NCI-H2196 treated with DMSO at 0.1 percent for 48 hours (cell line): ENCODE results near the gene HS2ST1.

Source experiments
- DNase-seq: peaks from one replicate; lab custom pipeline; 2025; ENCODE audit not compliant: unreplicated experiment; lab: John Stamatoyannopoulos, UW

HS2ST1 gene

DNA sequence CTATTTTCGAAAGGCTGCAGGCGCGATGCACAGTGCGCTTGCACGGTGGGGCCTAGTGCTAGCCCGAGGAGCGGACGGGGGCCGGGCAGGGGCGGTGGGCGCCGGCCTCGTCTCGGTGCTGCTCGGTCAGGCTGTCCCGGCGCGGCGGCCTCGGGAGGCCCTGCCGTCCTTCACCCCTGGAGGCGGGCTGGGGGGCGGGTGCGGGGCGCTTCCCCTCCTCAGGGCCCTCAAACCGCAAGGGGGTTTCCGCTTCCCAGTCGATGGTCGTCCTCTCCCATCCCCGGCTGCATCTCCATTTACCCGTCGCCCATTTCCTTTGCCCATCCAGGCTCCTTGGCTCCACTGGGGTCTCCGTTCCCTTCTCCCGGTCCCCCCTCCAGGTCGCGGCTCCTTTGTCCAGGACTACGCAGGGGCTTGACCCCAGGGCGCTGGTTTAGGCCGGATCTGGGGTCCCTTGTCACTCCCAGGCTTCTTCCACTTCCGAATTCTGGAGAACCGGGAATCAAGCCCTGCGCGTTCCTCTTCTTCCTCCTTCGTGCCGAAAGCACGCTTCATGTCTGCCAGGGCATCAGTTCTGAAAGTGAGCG lies 217.9 kb downstream of the HS2ST1 start:
- no peak for DNase-seq

DNA sequence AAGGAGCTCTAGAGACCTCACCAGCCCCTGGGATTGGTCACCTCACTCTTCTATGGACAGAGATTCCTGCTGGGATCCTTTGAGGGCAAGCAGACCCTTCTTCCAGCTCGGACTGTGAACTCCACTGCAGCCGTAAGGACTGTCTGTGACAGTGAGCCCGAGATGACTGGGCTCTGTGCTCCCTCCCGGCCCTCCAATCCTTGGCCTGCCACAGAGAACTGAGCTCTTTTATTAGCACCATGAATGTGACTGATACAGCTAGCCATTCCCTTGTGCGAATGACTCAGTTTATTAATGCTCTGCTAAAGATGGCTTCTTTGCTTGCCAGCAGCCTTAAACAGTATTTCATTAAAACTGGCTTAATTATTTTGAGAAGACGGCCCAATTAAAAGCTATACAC lies 219.6 kb downstream of the HS2ST1 start:
- DNase-seq, result no peak

DNA sequence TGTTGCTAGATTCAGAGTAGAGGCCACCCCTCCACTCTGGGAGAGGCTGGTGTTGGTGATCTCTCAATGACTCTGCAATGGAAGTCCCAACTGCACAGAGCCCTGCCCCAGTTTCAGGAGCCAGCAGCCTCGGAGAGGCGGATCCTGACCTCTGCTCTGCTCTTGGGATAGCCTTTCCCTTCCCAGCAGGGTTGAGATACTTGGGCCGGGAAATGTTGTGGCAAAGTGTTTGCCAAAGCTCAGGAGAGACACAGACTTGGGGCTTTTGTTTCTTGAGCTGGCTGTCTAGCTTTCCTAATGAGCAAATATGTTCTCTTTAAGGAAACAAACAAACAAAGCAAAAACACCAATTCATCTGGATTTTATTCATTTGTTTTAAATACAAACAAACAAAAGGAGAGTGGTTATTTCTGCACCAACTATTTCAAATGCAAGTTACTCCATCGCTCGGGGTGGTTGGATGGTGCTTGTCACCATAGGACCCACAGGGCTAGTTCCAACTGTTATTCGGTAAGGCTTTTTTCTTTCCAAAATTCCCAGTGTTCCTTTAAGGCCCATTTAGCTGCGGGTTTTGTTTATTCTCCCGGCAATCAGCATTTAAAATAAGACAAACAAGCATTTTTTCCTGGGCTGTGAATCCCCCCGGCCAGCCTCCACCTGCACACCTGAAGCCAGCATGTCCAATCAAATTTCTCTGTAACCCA lies 220.3 kb downstream of the HS2ST1 start:
- no peak for DNase-seq

DNA sequence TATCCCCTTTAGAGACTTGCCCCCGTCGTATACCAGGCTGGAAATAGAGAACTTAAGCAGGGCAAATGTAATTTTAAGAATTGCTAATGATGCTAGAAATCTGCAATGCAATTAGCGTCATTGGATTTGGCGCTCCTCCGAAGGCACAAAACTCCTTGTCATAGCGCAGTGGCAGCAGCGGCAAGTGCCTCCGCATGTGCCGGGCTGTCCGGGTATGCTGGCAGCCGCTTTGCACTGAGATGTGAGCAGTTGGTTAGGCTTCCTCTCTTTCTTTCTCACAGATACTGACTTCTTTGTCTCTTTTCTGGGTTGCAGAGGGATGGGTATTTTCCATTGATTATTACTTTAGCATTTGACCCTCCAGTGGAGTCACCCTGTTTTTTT lies 220.9 kb downstream of the HS2ST1 start:
- DNase-seq, result no peak

DNA sequence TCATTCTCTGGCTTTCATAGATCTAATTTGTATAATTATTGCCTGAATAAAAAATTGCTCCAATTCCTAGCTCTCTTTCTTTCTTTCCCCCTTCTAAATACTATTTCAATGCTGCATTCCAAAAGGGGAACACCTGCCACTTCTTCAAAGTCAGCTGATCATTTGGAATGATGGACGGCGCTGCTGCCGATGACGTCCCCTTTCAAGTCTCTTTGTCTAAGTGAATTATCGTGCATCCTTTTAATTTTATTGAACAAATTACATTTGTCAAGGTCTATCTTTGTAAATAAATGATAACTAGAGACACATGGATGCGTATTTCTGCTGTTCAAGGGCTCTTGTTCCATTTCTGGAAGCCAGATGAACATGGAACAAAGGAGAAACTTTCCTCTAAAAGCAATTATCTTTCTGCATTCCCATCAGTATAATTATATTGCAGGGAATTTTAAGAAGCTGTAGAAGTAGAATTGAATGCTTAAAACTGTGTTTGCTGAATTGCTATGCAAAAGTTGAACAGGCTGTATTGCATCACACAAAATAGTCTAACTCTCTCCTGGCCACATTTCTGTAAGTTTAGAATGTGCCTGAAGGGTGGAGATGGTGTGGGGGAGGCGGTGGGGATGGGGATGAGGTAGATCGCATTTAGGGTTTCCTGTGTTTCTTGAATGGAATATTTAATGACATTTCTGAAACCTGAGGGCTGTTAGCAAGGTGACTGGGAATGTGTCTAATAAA lies 222.3 kb downstream of the HS2ST1 start:
- no peak for DNase-seq

DNA sequence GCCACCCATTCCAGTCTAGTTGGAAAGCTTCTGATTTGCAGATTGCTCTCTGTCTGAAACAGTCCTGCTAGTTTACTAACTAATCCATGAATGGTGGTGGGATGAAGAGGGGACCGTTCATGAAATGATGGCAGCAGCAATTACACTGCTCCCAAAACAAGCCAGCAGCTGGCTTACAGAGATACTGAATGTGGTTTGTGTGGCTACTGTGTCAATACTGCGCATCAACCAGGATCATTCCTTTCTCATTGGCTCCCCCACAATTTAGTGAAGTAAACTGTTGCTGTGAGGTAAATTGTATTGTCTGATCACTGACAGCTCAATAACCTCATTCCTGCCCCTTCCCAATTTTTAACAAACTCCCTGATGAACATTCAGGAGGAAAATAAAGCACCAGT lies 222.9 kb downstream of the HS2ST1 start:
- no peak for DNase-seq

DNA sequence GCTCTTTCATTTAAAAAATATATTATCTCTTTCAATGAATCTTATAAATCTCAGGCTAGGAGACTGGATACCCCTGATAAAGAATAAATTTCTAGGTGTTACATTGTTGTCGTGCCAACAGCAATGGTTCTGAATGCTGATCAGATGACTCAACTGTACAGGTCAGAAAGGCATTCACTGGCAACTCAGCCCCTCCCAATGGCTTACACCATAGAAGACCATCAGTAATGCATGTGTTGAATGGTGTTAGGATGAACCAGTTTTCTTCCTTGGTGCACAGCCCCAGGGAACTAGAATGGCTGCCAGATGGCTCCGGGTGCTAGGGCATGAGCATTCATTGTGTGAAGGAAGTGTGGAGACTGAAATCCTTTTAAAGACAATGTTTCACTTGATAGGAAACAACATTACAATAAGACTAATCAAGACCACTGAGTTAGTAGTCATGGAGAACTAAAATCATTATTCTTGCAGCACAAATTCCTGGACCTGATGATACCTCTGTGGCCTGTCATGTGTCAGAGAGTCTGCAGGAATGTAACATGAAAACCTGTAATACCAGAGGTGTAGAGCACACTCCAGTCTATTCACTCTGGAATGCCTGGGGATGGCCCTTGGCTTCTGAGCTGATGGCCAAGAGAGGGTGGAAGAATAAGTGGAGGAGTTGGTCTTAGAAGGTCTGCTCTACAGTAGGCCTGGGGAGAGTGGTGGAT lies 226.6 kb downstream of the HS2ST1 start:
- DNase-seq, result no peak

DNA sequence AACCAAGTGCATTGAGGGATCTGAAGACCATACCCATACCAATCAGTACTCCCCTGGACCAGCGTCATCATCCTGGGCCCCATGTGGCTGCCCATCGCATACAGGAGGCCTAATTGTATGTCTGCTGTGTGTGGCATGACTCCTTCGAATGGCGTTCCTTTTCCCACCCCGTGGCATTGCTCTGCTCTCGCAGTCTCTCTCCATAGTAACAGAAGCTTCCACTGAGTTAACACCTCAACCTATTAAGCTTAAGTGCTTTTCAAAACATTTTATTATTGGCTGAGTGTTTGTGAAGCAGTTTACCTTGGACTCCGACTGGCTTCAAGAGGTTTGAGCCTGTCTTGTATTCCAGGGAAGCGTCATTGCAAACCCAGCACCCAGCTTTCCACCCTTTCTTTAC lies 227.1 kb downstream of the HS2ST1 start:
- DNase-seq, result no peak

DNA sequence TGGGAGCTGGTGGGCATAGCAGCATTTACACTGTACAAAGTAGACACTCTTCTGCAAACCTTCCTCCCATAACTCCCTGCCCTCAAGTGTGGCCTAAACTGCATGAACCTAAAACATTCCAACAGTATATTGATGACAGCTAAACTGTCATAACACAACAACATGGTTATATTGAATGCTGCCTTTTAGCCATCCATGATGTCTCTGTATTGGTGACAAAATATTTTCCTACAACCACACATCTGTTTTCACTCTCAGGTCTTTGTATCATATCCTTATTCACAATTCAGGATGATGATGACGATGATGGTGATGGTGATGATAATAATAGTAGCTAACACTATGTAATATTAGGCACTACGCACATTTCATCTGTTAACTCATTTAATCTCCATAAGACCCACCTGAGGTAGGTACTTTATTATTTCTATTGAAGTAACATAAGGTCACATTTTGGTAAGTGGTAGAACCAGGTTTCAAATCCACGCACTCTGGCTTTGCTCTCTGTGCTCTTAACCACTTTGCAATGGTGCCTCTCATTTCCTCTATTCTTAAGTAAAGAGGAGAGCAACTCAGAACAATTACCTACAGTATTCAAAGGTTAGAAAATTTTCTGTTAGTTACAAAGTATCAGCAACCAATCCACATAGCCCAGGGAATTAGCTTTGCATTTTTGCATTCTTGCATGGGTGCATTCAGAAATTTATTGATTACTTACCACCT lies 229.1 kb downstream of the HS2ST1 start:
- DNase-seq, result no peak

DNA sequence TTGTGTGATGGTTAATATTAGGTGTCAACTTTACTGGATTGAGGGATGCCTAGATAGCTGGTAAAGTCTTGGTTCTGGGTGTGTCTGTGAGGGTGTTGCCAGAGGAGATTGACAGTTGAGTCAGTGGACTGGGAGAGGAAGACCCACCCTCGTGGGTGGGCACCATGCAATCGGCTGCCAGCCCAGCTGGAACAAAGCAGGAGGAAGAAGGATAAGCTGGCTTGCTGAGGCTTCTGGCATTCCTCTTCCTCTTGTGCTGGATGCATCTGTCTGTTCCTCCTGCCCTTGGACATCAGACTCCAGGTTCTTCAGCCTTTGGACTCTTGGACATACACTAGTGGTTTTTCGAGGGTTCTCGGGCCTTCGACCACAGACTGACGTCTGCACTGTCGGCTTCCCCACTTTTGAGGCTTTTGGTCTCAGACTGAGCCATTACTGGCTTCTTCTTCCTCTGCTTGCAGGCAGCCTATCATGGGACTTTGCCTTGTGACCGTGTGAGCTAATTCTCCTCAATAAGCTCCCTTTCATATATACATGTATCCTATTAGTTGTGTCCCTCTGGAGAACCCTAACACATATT lies 230.0 kb downstream of the HS2ST1 start:
- no peak for DNase-seq

DNA sequence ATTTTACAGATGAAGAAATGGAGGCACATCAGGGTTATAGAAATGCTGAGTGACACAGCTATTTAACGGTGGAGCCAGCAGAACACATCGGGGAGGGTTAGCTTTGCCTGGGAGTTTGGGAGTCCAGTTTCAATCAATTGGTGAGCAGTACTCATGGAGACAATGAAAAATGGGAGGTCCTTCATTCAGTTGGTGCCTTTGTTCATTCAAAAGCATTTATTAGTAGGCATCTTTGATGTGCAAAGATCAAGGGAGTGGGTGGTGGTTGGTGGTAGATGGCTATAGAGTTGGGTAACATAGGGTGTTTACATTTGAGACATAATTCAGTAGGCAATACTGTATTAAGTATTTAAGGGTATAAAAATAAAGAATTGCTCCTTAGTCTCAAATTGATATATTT lies 230.5 kb downstream of the HS2ST1 start:
- DNase-seq, result no peak

DNA sequence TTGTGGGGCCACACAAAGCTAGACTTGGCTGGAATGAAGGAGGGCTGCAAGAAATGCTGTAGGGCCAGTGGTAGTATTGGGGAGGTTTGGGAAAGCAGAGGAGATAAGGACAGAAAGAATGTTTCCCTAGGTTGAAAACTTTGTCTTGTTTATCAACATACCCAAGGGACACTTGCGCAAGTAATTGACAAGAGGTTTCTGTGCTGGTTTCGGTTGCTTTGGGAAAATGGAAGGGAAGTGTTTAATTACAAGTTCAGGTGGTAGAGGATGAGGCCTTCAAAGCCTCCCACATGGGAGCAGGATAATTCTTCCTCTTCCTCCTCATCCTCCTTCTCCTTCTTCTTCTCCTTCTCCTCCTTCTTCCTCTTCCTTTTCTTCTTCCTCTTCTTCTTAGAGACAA lies 232.1 kb downstream of the HS2ST1 start:
- DNase-seq, result no peak

DNA sequence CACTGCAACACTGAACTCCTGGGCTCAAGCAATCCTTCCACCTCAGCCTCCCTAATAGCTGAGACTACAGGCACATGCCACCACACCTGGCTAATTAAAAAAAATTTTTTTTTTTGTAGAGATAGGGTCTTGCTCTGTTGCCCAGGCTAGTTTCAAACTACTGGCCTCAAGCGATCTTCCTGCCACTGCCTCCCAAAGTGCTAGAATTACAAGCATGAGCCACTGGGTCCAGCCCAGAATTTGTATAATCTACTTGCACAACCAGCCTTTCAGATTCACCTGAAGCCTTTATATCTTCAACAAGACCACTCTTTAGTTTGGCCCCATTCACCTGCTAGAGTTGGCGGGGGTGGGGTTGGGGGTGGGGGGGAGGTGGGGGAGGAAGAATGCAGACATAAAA lies 232.6 kb downstream of the HS2ST1 start:
- DNase-seq, result no peak

DNA sequence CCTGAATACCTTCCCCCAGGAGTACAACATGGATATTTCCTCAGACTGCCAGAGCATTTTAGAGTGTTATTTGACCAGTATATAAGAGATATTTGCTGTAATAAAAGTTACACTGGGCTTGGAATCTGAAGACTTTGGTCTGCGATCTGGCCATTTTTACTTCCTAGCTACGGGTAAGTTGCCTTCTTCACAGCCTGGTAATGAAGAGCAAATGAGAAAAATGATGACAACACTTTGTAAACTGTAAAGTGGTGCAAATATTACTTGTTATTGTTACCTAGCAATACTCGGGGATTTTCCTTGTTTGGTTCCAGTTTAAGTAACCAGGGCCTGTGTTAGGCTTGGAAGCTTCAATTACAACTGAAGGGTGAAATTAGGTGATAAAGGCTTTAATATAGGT lies 233.4 kb downstream of the HS2ST1 start:
- DNase-seq, result no peak

DNA sequence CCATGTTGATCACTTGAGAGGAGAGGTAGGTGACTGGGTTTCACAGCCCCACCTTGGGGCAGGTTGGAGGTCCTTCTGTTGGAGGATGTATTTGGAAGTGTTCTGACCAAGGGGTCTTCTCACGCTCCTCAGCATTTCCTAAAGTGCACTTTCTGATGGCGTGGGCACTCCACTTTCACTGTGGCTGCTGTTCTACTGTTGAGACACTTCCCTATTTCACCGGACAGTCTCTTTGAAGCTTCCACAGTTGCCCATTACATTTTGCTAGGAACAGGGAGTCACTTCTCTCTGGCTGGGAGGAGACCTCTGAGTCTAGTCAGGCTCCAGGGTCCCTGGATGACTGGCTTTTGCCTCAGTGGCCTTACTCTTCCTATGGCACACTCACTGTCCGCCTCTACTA lies 234.2 kb downstream of the HS2ST1 start:
- no peak for DNase-seq

DNA sequence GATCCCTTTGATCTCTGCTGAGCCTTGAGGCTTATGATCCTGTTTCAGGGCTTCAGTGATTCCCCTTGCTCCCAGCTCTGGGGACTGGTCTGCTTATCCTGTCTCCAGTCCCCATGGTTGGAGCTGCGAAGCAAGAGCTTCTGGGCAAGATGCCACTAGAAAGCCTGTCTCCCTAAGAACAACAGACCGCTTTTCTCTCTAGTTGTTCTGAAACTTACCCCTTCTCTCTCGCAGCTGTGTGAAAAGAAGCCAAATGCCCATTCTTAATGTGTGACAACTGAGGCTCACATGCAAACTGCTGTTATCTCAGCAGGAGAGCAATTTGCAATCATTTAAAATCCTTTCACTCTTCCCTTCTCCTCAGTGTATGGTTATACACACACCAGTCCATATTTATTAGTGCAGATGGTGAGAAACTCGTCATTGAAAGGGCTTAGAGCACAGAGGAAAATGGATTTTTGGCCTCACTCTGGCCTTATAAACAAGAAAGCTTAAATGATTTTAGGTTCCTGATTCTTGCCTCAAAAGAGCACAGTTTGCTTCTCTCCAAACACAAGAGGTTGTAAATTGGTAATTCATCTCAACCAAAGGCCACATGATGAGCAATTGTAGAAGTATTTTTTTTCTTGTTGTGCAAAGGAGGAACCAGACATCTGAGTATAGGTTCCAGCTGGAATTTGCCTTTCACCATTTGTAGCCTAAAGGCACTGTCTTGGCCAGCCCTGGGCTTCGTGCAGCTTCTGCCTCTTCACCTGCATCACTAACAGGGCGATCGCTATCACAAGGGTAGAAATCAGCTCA lies 235.0 kb downstream of the HS2ST1 start:
- DNase-seq, result no peak

DNA sequence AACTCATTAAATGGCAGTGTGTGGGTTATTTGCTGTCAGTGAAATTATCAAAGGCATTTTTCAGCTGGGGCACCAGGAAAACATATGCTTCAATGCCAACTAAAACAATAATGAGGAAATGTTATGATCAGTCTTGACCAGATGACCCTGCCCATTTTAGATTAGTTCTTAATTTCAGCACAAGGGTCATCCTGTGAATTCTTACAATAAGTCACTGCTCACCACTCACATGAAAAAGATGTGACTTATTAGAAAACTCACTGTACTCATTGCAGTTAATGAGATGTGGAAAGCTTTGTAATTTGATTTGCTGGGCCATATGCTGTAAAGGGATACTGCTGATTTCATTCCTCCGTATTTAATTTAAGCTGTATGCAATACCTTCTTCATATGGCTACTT lies 235.7 kb downstream of the HS2ST1 start:
- DNase-seq, result no peak

DNA sequence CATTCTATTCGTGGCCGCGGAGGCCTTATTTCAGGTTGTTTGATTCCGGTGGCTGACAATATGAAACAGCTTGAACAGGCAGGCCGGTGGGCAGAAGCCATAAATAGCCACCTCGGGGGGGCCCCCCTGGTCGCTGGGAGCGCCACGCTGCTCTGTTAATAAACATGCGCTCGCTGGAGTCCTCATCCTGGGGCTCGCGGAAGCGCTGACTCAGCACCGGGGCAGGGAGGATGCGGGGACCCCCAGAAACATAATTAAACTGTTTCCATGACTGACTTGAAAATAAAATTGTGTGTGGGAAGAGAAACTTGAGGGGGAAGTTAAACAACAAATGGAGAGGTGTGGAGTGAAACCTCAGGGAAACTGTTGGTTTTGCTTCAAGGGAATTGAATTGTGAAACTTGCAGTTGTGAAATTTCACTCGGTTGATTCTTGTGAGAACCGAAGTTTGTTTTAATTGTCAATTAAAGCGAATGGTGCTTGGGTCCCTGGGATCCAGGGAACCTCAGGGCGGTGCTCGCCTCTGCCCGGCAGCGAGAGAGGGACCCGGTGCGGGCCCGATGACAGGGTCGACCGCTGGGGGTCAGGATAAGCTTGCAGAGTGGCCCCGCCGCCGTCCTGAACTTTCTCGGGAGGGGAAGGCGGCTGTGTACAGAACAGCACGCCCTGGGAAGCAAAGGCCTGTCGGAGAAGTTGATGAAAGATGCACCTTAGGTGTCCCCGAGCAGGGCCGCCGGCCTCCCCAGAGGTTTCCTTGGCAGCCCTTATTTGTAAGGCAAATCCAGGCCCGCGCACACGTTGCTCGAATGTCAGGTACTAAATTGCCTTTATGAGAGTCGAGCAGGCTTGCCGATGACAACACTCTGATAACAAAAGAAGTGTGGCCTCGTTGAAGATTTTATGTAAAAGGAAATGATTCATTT lies 237.3 kb downstream of the HS2ST1 start:
- DNase-seq, result no peak

DNA sequence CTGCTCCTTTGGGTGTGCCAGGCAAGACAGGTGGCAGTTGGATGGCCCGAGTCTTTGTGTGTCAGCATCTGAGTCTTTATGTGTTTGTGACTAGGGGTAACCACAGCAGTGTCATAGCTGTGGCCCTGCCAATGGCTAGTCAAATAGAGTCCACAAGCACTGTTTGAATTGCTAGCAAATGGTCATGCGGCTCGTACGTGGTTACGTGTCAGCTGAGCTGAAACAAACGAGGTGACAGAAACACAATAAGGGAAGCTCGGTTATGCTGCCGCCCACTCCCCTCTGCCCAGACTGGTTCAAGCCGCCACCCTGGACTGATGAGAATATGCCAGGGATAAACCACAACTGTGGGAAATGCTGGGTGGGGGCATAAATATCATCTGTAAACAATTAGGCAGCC lies 239.9 kb downstream of the HS2ST1 start:
- no peak for DNase-seq
